Hematopoietic multipotent progenitor cell (in vitro differentiated cells): ENCODE data around the gene MAP4. TPM values are rescaled to one million over a fixed set of nuclear protein-coding genes. Genes with fewer than 3 reads are reported as not detected.

Experiments used
- DNase-seq, 3 donors: peaks; one replicate each; pipeline ENCODE4 v3.0.0-alpha.2; 2011 to 2015; ENCODE audit warnings: low read depth in 2 of 3, low spot score in 2 of 3
- total RNA-seq: library from RNA; depleted of rRNA; stranded (reverse); fragments of >200 nt; gene quantifications from one replicate; pipeline ENCODE4 v1.2.3, GENCODE V29; 2012

MAP4 gene
- total RNA-seq, 1 donor, result 23.7 TPM

GRCh38 chr3:47964740-47965139 is 51.5 kb downstream of the MAP4 start:
- DNase-seq, result no peak

- peak in 1 of 3 donors; percentile 26 for DNase-seq
These were observed 54.2 kb downstream of the MAP4 start for GRCh38 chr3:47961815-47962606.

- no peak for DNase-seq
These were observed 55.2 kb downstream of the MAP4 start for GRCh38 chr3:47961036-47961435.

- no peak for DNase-seq
These were observed 59.7 kb downstream of the MAP4 start for GRCh38 chr3:47956521-47956920.

GRCh38 chr3:47954567-47954966 is 61.6 kb downstream of the MAP4 start:
- no peak for DNase-seq

- no peak for DNase-seq
These were observed 65.6 kb downstream of the MAP4 start for GRCh38 chr3:47950453-47951169.

- no peak for DNase-seq
These were observed 66.2 kb downstream of the MAP4 start for GRCh38 chr3:47949979-47950378.

GRCh38 chr3:47940232-47940631 is 76.0 kb downstream of the MAP4 start:
- no peak for DNase-seq

GRCh38 chr3:47932421-47932820 is 83.8 kb downstream of the MAP4 start:
- no peak for DNase-seq

- no peak for DNase-seq
These were observed 85.2 kb downstream of the MAP4 start for GRCh38 chr3:47930979-47931378.

- DNase-seq, result no peak
These were observed 99.5 kb downstream of the MAP4 start for GRCh38 chr3:47916696-47917095.

- no peak for DNase-seq
These were observed 100.0 kb downstream of the MAP4 start for GRCh38 chr3:47916201-47916600.

- no peak for DNase-seq
These were observed 104.2 kb downstream of the MAP4 start for GRCh38 chr3:47912006-47912504.

- DNase-seq, result no peak
These were observed 105.3 kb downstream of the MAP4 start for GRCh38 chr3:47910777-47911440.

GRCh38 chr3:47910233-47910632 is 106.0 kb downstream of the MAP4 start:
- DNase-seq, result no peak

GRCh38 chr3:47909607-47910006 is 106.6 kb downstream of the MAP4 start:
- no peak for DNase-seq

GRCh38 chr3:47908744-47909143 is 107.5 kb downstream of the MAP4 start:
- no peak for DNase-seq

- no peak for DNase-seq
These were observed 108.4 kb downstream of the MAP4 start for GRCh38 chr3:47907784-47908183.

- DNase-seq, result no peak
These were observed 113.5 kb downstream of the MAP4 start for GRCh38 chr3:47902746-47903145.

GRCh38 chr3:47901280-47901833 is 114.9 kb downstream of the MAP4 start:
- DNase-seq, result no peak

GRCh38 chr3:47899495-47900108 is 116.6 kb downstream of the MAP4 start:
- no peak for DNase-seq
